H1 (cell line): ENCODE measurements around the gene ARL6IP4. TPM values are rescaled to one million over a fixed set of nuclear protein-coding genes. Genes with fewer than 3 reads are reported as not detected.

Source experiments
- CTCF ChIA-PET: fragments of 300-600 bp; sonication (Branson Sonifier 250); formaldehyde crosslinking; loops from one replicate; lab custom pipeline; 2021; ENCODE audit not compliant: partially characterized antibody; lab: Charles Lee
- POLR2A ChIA-PET: fragments of 300-600 bp; sonication (Branson Sonifier 250); formaldehyde crosslinking; loops from one replicate; lab custom pipeline; 2021; ENCODE audit warnings: inconsistent platforms; ENCODE audit not compliant: partially characterized antibody; lab: Charles Lee
- DNase-seq, 2 experiments: peaks; one replicate each; pipeline versions ENCODE4 v3.0.0 to v3.0.0-alpha.2; 2010 to 2022; ENCODE audit warnings: low spot score in 2 of 2, low read depth in 1 of 2, mixed read lengths in 1 of 2
- FAIRE-seq: peaks from 2 replicates; lab custom pipeline; 2011; peaks lifted over from hg19 to GRCh38; lab: Jason Lieb, UNC
- H2AFZ ChIP-seq: 2 replicates; pipeline ENCODE4 v1.8.1; 2012; ENCODE audit warnings: low read length, inconsistent platforms
- H2AK5ac ChIP-seq: 2 replicates; pipeline ENCODE4 v1.6.1; 2013; ENCODE audit warnings: low read depth, low read length
- H2BK120ac ChIP-seq: replicated peaks from 2 replicates; pipeline ENCODE3; 2013; ENCODE audit warnings: low read depth, low read length, inconsistent platforms
- H2BK12ac ChIP-seq: 2 replicates; pipeline ENCODE4 v1.6.1; 2013; ENCODE audit warnings: low read depth, low read length
- H2BK15ac ChIP-seq: 2 replicates; pipeline ENCODE4 v1.6.1; 2013; ENCODE audit warnings: low read length
- H2BK20ac ChIP-seq: 2 replicates; pipeline ENCODE4 v1.6.1; 2013; ENCODE audit warnings: low read length
- H2BK5ac ChIP-seq: 2 replicates; pipeline ENCODE4 v1.6.1; 2013; ENCODE audit warnings: low read depth, low read length
- H3K14ac ChIP-seq: 2 replicates; pipeline ENCODE4 v1.6.1; 2013; ENCODE audit warnings: inconsistent platforms; ENCODE audit not compliant: insufficient read length
- H3K18ac ChIP-seq: 2 replicates; pipeline ENCODE4 v1.6.1; 2013; ENCODE audit warnings: low read length; ENCODE audit errors: extremely low read depth
- H3K23ac ChIP-seq: 2 replicates; pipeline ENCODE4 v1.6.1; 2013; ENCODE audit warnings: inconsistent platforms; ENCODE audit not compliant: insufficient read length
- H3K23me2 ChIP-seq: 2 replicates; pipeline ENCODE4 v1.6.1; 2013; ENCODE audit warnings: low read depth, low read length
- H3K27ac ChIP-seq: 2 replicates; pipeline ENCODE4 v1.6.1; 2011; ENCODE audit warnings: low read depth, low read length, inconsistent platforms
- H3K27me3 ChIP-seq, 4 experiments: replicated peaks in 1 of 4; 1 replicate in 1 of 4; 2 replicates in 3 of 4; pipeline versions ENCODE4 v1.6.1 to v1.8.1; 2011 to 2013; ENCODE audit warnings: low read length in 3 of 4, mild to moderate bottlenecking in 3 of 4, inconsistent platforms in 2 of 4, mixed read lengths in 2 of 4, moderate library complexity in 1 of 4; ENCODE audit not compliant: control insufficient read depth in 3 of 4, insufficient read depth in 3 of 4; ENCODE audit errors: extremely low read depth in 1 of 4
- H3K36me3 ChIP-seq, 4 experiments: 2 replicates each; pipeline versions ENCODE4 v1.6.1 to v1.8.1; 2011 to 2013; ENCODE audit warnings: mild to moderate bottlenecking in 4 of 4, low read length in 3 of 4, moderate library complexity in 2 of 4, control low read depth in 1 of 4, inconsistent platforms in 1 of 4; ENCODE audit not compliant: insufficient read depth in 4 of 4, control insufficient read depth in 2 of 4
- H3K4ac ChIP-seq: replicated peaks from 2 replicates; pipeline ENCODE3; 2013; ENCODE audit warnings: low read length, low read depth, mixed read lengths, inconsistent platforms; ENCODE audit not compliant: insufficient read length
- H3K4me1 ChIP-seq, 4 experiments: replicated peaks in 1 of 4; 1 replicate in 1 of 4; 2 replicates in 3 of 4; pipeline versions ENCODE4 v1.6.1 to v1.8.1; 2011 to 2013; ENCODE audit warnings: low read length in 3 of 4, inconsistent platforms in 2 of 4, mixed read lengths in 1 of 4; ENCODE audit not compliant: insufficient read depth in 4 of 4, control insufficient read depth in 3 of 4
- H3K4me2 ChIP-seq, 2 experiments: 2 replicates each; pipeline versions ENCODE4 v1.6.1 to v1.8.1; 2011 to 2013; ENCODE audit warnings: low read depth in 2 of 2, low read length in 2 of 2, control low read depth in 1 of 2, inconsistent platforms in 1 of 2, mild to moderate bottlenecking in 1 of 2; ENCODE audit not compliant: insufficient read depth in 1 of 2
- H3K4me3 ChIP-seq, 4 experiments: fragments of 200-600, 300-600 bp in 1 of 4; sonication (generic), shearing (Covaris generic), sonication (Bioruptor Twin) in 1 of 4; 2 replicates each; pipeline versions ENCODE4 v1.5.1 to v1.8.1; 2011 to 2016; ENCODE audit warnings: low read length in 4 of 4, low read depth in 3 of 4, control low read depth in 2 of 4, inconsistent platforms in 2 of 4, mild to moderate bottlenecking in 2 of 4, mixed read lengths in 1 of 4, moderate library complexity in 1 of 4; ENCODE audit not compliant: insufficient read depth in 2 of 4; ENCODE audit errors: extremely low read depth in 1 of 4
- H3K56ac ChIP-seq: replicated peaks from 2 replicates; pipeline ENCODE3; 2013; ENCODE audit warnings: low read depth, mild to moderate bottlenecking, mixed read lengths, low read length, inconsistent platforms; ENCODE audit not compliant: insufficient read length
- H3K79me1 ChIP-seq: 2 replicates; pipeline ENCODE4 v1.6.1; 2013; ENCODE audit warnings: low read depth, low read length, control low read depth
- H3K79me2 ChIP-seq, 2 experiments: 2 replicates each; pipeline versions ENCODE4 v1.6.1 to v1.8.1; 2012 to 2013; ENCODE audit warnings: low read length in 2 of 2, mild to moderate bottlenecking in 2 of 2, inconsistent platforms in 1 of 2; ENCODE audit not compliant: insufficient read depth in 2 of 2, control insufficient read depth in 1 of 2
- H3K9ac ChIP-seq, 4 experiments: replicated peaks in 1 of 4; 1 replicate in 1 of 4; 2 replicates in 3 of 4; pipeline versions ENCODE4 v1.6.1 to v1.8.1; 2011 to 2013; ENCODE audit warnings: low read depth in 3 of 4, low read length in 3 of 4, control low read depth in 2 of 4, mild to moderate bottlenecking in 2 of 4, moderate library complexity in 2 of 4, inconsistent platforms in 1 of 4; ENCODE audit errors: extremely low read depth in 1 of 4
- H3K9me3 ChIP-seq, 2 experiments: 2 replicates each; pipeline versions ENCODE4 v1.6.1 to v1.8.1; 2012 to 2013; ENCODE audit warnings: mild to moderate bottlenecking in 2 of 2, moderate library complexity in 2 of 2, control low read depth in 1 of 2, inconsistent platforms in 1 of 2, low read depth in 1 of 2, low read length in 1 of 2, mixed read lengths in 1 of 2; ENCODE audit not compliant: insufficient read depth in 2 of 2
- H4K20me1 ChIP-seq, 2 experiments: replicated peaks in 1 of 2; 2 replicates each; pipeline versions ENCODE3 to v1.8.1; 2011 to 2013; ENCODE audit warnings: inconsistent platforms in 2 of 2, low read length in 2 of 2, mild to moderate bottlenecking in 1 of 2; ENCODE audit not compliant: insufficient read depth in 2 of 2, control insufficient read depth in 1 of 2
- H4K5ac ChIP-seq: 2 replicates; pipeline ENCODE4 v1.6.1; 2013; ENCODE audit warnings: low read length, low read depth, mixed read lengths, inconsistent platforms; ENCODE audit not compliant: insufficient read length
- H4K8ac ChIP-seq: 2 replicates; pipeline ENCODE4 v1.8.0; 2013; ENCODE audit warnings: mild to moderate bottlenecking, moderate library complexity, low read length, inconsistent platforms; ENCODE audit not compliant: insufficient read depth; ENCODE audit errors: extremely low read depth
- H4K91ac ChIP-seq: replicated peaks from 2 replicates; pipeline ENCODE3; 2013; ENCODE audit warnings: low read length, mixed read lengths, inconsistent platforms; ENCODE audit not compliant: insufficient read length
- EZH2 ChIP-seq: fragments of 200-600 bp; sonication (generic); IDR thresholded peaks from 2 replicates; pipeline ENCODE4 v1.7.1; 2012; ENCODE audit warnings: low read depth, mild to moderate bottlenecking, moderate library complexity, low read length, inconsistent platforms; ENCODE audit not compliant: severe bottlenecking
- NRF1 ChIP-seq: IDR thresholded peaks from 2 replicates; pipeline ENCODE4 v1.6.1; 2011; ENCODE audit warnings: mild to moderate bottlenecking, low read depth, low read length, improper control_type of control experiment
- WGBS, 2 experiments: shearing (Covaris generic) in 1 of 2; methylation state at CpG; one replicate each; pipeline versions ENCODE4 v1.1.6 to v1.1.7; 2013 to 2015; ENCODE audit warnings: low lambda C conversion rate in 2 of 2, mixed read lengths in 2 of 2, inconsistent platforms in 1 of 2, low coverage in 1 of 2, missing lambda C conversion rate in 1 of 2; ENCODE audit not compliant: insufficient replicate concordance in 2 of 2, insufficient coverage in 1 of 2, insufficient read length in 1 of 2; ENCODE audit errors: extremely low coverage in 1 of 2, missing lambda C conversion rate in 1 of 2; 5-methylcytosine and 5-hydroxymethylcytosine counted together
- polyA plus RNA-seq, 7 experiments: library from polyadenylated mRNA; depleted of rRNA in 3 of 7; stranded (reverse) in 5 of 7; unstranded in 2 of 7; fragments of >200 nt in 5 of 7; fragments of 200-250 nt in 2 of 7; gene quantifications; 1 replicate in 5 of 7; 2 replicates in 1 of 7; 4 replicates in 1 of 7; pipeline versions ENCODE4 v1.2.1 to v1.2.3, GENCODE V29; 2011 to 2013; ENCODE audit warnings: missing spikeins in 2 of 7, mixed read lengths in 2 of 7
- total RNA-seq: library from RNA; stranded (reverse); fragmentation: NEBNext Ultra II Directional; extraction: Animal tissue kit (Norgen Biotek cat#: 25700); gene quantifications from 2 replicates; pipeline ENCODE4 v1.2.1, GENCODE V29; 2021
- TF ChIP-seq, protein P1 (sequence below): IDR thresholded peaks from 2 replicates; pipeline ENCODE4 v1.6.1; 2012; ENCODE audit warnings: inconsistent platforms

ARL6IP4 gene
- total and polyA plus RNA-seq, 2 of the 8 experiments (the other 6 are each of a cell fraction or from before 2014, with no cell fraction given) = 76.4 to 109 TPM

GRCh38 chr12:123019841-123020138 is 39.3 kb downstream of the ARL6IP4 start:
- Histone ChIP-seq H4K5ac (no peak overlapping the region), H3K9ac (no peak overlapping the region; a peak in 1 of 7 replicates), H3K79me1 (no peaks in the 10 kb centered on the region), H3K18ac (no peak overlapping the region), H3K56ac (no peak overlapping the region), H3K4me3 (no peak overlapping the region), H3K14ac (no peak overlapping the region), H3K4me2 (no peak overlapping the region), H3K4me1 (no peaks in the 10 kb centered on the region), H4K8ac (no peak overlapping the region), H2BK5ac (no peak overlapping the region), H2BK15ac (no peak overlapping the region), H3K4ac (no peak overlapping the region), H3K27ac (no peak overlapping the region), H3K9me3 (no peaks in the 10 kb centered on the region), H4K91ac (no peak overlapping the region), H3K27me3 (no peaks in the 10 kb centered on the region), H4K20me1 (no peaks in the 10 kb centered on the region), H3K36me3 (no peaks in the 10 kb centered on the region), H3K23ac (no peak overlapping the region), H2AFZ (no peak overlapping the region), H2BK120ac (no peak overlapping the region), H2AK5ac (no peak overlapping the region), H3K23me2 (no peaks in the 10 kb centered on the region), H2BK20ac (no peak overlapping the region), H3K79me2 (no peaks in the 10 kb centered on the region), H2BK12ac (no peak overlapping the region)
- FAIRE-seq = no peak
- TF ChIP-seq, protein P1, sequence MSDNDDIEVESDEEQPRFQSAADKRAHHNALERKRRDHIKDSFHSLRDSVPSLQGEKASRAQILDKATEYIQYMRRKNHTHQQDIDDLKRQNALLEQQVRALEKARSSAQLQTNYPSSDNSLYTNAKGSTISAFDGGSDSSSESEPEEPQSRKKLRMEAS = no peak
- TF ChIP-seq EZH2 = no peak
- no peak for TF ChIP-seq NRF1
- CTCF ChIA-PET = interaction anchor here (0.9 to 3.5 kb wide), 6 partner anchors 11 to 44 kb away, joined by 3 to 9 read pairs (median 4); no protein-coding TSS in a partner anchor
- POLR2A ChIA-PET = no interaction called here
- no peak for DNase-seq
- WGBS, 2 experiments = 81% methylated on average over 2 of the region's 2 CpGs; no CpG with 5 or more reads in 1 of the 2 experiments
